Body of pancreas (tissue), 4 donors: ENCODE measurements around the gene TUBB2A.

Experiments used
- CTCF ChIP-seq, 7 experiments: fragments of 450-650 bp in 4 of 7; fragments of 200-600 bp in 3 of 7; sonication (generic) in 3 of 7; IDR thresholded peaks; one replicate each; pipeline ENCODE4 v1.5.1; 2016 to 2019; ENCODE audit warnings: antibody characterized with exemption in 7 of 7
- POLR2A ChIP-seq, 3 donors: fragments of 450-650 bp; IDR thresholded peaks; one replicate each; pipeline ENCODE4 v1.6.1; 2016; ENCODE audit warnings: antibody characterized with exemption in 3 of 3, mild to moderate bottlenecking in 2 of 3

- TF ChIP-seq CTCF (IDR thresholded peaks at IDR 0.05) (no peak), POLR2A (IDR thresholded peaks at IDR 0.05) (no peak)
These were observed 25.7 kb upstream of the TUBB2A start for GRCh38 chr6:3183066-3183465.
